Frontal cortex (tissue), 4 donors: ENCODE data around the gene KDM2B. TPM values are rescaled to one million over a fixed set of nuclear protein-coding genes. Genes with fewer than 3 reads are reported as not detected.

Experiments
- DNase-seq, 2 donors: peaks; one replicate each; pipeline ENCODE4 v3.0.0; 2012; ENCODE audit warnings: low spot score in 2 of 2
- FAIRE-seq: peaks from 2 replicates; lab custom pipeline; 2012; peaks lifted over from hg19 to GRCh38; lab: Jason Lieb, UNC
- total RNA-seq: library from RNA; depleted of rRNA; stranded (reverse); fragments of >200 nt; gene quantifications from one replicate; pipeline ENCODE4 v1.2.3, GENCODE V29; 2014
- donor health status: control.
- donor health status: control.
- donor health status: control.

KDM2B gene
- total RNA-seq, 1 donor from 2014 or later, result 99.5 TPM

DNA sequence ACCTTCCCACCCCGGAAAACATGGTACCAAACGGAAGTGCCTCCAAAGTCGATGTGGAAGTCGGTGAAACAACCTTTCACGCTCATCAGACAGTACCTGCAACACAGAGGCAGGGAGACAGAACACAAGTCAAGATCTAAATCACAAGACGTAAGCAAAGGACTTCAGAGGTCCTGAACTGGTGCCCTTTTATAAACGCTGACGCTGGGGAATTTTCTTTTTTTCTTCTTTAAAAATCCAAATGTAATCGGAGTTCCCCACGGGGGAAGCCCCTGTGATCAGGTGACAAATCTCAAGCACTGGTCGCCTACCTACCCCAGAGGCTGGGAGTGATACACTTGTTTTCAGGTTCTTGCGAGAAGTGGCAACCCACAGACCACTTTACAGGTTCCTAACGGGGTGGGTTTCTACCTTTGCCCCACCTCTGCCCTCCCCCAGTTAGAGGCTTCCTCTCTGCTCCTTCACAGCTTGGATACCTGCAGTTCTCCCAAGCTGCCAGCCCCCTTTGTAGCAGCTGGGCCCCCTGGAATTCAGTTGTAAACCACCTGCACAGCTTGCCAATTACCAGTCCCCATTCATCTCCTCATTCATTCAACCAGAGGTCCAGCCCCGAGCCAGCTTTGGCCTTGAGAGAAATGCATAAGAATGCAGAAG is 46.2 kb downstream of the KDM2B start:
- FAIRE-seq, result no peak

DNA sequence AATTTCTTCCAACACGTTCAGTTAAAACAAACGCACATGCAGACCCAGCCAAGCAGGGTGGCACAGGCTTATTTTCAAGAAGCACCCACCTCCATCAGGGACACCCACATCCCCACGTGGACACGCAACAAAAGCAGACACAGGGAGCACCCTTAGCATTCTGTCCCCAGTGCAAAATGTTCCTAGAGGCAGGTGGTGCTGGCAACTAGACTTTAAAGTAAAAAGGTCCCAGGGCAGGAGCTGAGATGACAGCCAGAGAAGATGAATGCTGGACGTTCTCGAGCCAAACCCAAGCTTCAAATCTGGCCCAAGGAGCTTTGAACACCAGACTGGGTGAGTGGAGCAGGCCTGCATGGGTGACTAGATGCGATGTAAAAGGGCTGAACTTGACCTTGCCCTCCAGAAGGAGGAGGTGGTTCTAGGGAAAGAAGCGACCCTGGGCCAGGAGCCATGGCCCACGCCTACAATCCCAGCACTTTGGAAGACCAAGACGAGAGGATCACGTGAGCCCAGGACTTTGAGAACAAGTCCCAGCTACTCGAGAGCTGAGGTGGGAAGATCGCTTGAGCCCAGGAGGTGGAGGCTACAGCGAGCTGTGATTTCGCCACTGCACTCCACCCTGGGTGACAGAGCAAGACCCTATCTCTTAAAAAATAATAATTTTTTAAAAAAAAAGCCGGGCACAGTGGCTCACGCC is 47.3 kb downstream of the KDM2B start:
- no peak for FAIRE-seq
- no peak for DNase-seq

More for the DNA sequence above, 46.2 kb downstream of the KDM2B start:
- DNase-seq, result no peak

DNA sequence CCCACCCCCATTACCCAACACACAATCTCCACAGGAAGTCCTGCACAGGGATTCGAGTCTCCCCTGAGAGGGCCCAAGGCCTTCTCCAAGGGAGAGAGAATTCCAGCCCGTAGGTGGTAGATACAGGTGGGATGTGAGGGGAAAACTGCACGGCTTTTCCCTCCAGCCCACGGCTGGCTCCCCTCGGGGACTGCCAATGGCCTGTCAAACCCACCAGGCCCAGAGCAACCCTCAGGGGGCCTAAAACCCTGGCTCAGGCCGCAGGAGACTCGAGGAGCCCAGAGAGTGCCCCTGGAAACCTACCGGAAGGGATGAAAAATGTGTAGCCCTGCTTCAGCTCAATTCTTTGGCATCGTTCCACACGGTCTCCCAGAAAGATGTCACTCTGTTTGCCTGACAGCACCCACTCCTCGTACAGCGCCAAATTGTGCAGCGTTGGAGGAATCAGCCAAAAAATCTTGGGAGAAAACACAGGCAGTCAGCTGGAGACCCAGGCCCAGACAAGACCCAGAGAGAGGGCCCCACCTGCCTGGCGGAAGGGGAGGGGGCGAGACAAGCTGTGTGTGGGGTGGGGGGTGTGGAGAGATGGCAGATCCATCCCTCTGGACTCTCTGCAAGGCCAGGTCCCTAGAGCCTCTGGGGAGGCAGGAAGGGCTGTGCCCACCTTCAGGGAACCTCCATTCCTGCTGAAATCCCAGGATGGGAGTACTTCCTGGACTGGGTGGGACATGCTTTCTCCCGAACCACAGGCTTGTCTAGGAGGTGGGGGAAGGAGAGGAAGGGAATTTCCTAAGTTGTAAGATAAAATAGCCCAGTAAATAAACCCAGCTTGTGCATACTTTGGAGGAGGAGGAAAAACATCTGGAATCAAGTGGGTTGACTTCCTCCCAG is 48.1 kb downstream of the KDM2B start:
- DNase-seq, result no peak
- FAIRE-seq, result no peak

GRCh38 chr12:121531356-121531750 is 49.5 kb downstream of the KDM2B start:
- FAIRE-seq (no peak), DNase-seq (no peak)

- peak in 1 of 2 donors; percentile 56 for DNase-seq
Measured at GRCh38 chr12:121530600-121531355, 50.0 kb downstream of the KDM2B start.

GRCh38 chr12:121529184-121529583 is 51.6 kb downstream of the KDM2B start:
- DNase-seq (no peak), FAIRE-seq (no peak)

More at GRCh38 chr12:121530600-121531355, 50.0 kb downstream of the KDM2B start:
- FAIRE-seq, result no peak

DNA sequence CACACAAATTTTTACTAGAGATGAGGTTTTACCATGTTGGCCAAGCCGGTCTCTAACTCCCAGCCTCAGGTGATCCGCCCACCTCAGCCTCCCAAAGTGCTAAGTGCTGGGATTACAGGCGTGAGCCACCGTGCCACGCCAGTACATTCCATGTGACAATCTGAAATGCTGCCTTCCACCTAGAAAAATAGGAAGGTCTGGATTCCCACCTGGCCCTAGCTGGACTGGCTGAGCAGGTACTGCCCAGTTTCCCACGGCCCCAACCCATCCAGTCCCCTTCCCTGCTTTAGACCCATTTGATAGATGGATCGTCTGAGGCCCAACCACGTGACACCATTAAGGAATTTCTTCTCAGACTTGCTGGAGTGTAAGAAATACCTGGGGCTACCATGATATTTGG is 55.4 kb downstream of the KDM2B start:
- DNase-seq, result no peak
- FAIRE-seq, result no peak

DNA sequence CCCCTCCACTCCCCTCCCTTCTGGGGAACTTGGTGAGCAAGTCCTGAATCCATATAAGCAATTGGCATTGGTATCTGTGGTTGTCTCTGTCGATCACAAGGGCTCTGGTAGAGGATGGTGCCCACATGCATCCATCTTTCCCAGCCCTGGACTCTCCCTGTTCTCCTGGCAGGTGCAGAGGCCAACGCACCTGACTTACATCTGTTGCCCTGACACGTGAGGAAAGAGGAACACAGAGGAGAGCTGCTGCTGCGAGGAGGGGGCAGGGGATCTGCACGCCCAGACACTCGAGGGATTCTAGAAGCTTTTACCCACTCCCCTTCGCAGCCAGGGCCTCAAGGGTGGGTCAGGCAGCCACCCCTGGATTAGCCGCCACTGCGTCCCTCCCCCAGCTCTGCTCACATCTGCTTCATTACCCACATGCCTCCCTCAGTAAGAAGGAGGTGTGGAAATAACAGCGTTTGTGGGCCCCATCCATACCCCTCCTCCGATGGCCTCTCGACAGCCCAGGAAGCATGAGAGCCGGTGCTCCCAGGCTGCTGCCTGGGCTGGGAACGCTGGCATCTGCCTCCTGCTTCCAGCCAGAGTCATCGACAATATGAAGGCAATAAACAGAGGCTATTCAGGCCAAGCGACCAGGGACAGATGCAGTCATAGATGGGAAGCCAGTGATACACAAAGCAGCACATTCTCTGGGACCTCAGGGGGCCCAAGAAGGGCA is 56.5 kb downstream of the KDM2B start:
- no peak for DNase-seq

DNA sequence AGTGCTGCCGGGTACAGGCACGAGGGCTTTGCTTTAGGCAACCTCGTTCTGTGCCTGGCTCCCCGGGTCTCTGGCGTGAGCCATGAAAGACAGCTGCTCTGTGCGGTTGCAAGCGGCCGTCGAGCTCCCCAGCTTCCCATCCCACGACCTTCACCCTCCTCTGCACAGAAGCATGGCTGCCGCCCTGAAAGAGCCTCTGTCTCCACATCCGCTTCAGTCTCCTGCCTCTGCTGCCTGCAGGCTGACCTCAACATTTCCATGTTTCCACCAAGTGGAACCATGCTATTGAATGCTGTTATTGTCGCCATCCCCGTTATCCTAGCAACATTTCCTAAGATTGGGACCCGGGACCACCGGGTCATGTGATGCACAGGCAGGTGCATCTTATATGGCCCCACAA is 57.1 kb downstream of the KDM2B start:
- DNase-seq (no peak), FAIRE-seq (no peak)

More for the DNA sequence above, 56.5 kb downstream of the KDM2B start:
- no peak for FAIRE-seq

GRCh38 chr12:121522971-121523370 is 57.9 kb downstream of the KDM2B start:
- DNase-seq (no peak), FAIRE-seq (no peak)

DNA sequence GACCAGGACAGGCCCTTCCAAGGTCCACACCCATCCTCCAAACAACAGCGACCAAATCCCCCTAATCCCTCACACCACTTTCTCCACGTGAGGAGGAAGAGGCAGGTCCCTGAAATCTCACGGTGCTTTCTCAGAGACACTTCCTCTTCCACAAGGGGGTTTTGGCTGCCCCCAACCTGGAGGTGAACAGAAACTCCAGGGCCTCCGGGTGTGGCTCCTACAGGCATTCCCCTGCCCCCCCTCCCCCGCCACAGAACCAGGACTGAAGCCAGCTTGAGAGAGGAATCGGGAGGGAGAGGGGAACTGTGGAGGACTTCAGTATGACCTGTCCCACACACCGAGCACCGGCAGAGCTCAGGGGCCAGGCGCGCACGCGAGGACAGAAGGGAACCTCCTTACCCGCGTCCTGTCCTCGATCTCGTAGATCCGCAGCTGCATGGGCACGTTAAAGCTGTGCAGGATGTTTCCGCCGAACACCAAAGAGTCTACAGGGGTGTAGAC is 60.2 kb downstream of the KDM2B start:
- DNase-seq (no peak), FAIRE-seq (no peak)

- no peak for FAIRE-seq
- DNase-seq, result no peak
Measured at GRCh38 chr12:121520119-121520518, 60.7 kb downstream of the KDM2B start.

DNA sequence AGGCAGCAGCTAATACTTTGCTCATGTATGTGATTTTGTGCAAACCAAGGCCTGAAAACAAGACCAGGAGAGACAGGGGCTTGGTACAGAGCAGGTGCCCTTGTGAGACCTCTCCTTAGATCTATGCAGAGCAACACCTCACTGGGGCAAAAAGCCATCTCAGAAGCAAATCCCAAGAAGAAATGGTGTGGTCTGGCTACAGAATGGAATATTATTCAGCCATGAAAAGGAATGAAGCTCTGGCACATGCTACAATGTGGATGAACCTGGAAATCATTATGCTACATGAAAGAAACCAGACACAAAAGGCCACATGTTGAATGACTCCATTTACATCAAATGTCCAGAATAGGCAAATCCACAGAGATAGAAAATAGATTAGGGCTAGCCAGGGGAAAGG is 61.6 kb downstream of the KDM2B start:
- DNase-seq (no peak), FAIRE-seq (no peak)

- no peak for FAIRE-seq
- DNase-seq, result no peak
Measured at GRCh38 chr12:121518656-121519055, 62.2 kb downstream of the KDM2B start.

DNA sequence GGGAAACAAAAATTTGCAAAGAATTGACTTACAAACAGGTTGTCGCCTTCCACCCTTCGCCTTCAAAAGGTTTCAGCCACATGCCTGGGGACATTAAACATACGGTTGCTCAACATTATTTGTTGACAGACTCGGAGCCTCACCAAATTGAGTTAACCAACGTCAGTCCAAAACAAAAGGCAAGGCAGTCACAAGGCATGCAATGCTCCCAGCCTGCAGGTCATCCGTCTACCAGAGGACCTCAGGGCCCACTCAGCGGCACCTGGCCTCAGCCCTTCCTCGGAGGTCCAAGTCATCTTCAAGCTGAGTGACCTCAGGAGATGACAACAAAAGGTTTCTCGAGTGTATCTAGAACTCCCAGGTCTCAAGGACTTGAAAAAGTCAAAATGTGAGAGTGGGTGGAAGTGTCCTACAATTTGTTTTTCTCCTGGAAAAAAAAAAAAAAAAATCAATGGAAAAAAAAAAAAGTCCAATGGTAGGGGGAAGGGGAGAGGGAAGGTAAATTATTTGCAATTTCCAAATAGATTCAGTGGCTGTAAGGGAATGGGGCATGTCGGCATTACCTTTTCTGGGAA is 64.3 kb downstream of the KDM2B start:
- FAIRE-seq (no peak), DNase-seq (no peak)

DNA sequence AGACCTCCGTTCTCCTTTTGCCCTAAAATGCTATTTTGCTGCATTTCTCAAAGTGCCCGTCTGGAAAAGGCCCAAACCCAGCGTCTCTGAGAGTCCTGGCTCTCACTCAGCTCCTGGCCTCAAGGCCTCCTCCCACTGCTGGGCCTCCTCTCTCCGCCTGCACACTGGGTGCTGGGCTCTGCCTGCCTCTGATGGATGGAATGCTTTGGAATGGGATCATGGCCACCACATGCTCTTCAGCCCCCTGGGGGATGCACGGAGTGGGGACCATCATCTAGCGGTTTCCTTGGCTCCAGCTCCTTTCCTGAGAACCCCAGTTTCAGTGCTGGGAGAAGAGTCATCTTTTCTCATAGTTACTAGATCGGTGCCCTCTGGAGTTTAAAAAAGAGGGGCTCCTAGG is 65.2 kb downstream of the KDM2B start:
- FAIRE-seq (no peak), DNase-seq (no peak)

DNA sequence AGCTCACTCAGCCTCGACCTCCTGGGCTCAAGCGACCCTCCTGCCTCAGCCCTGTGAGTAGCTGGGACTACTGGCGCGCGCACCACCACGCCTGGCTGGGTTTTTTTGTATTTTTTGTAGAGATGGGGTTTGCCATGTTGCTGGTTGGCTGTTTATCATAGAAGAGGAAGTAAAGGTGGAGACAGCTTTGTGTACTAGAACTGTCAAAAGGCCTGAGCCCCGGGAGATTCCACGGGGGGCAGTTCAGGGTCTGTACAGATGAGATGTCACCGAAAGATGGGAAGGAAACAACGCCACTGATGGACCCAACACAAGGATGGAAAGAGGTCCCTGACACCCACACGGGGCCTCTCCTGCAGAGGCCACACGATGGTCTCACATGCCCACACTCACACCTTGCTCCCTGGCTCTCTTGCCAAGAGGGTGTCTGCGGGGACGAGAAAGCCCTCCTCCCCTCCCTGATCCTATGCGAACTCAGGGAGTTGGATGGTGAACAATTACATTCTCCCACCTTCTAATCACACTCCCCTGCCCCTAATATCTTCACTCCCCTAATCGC is 66.6 kb downstream of the KDM2B start:
- FAIRE-seq, result no peak

DNA sequence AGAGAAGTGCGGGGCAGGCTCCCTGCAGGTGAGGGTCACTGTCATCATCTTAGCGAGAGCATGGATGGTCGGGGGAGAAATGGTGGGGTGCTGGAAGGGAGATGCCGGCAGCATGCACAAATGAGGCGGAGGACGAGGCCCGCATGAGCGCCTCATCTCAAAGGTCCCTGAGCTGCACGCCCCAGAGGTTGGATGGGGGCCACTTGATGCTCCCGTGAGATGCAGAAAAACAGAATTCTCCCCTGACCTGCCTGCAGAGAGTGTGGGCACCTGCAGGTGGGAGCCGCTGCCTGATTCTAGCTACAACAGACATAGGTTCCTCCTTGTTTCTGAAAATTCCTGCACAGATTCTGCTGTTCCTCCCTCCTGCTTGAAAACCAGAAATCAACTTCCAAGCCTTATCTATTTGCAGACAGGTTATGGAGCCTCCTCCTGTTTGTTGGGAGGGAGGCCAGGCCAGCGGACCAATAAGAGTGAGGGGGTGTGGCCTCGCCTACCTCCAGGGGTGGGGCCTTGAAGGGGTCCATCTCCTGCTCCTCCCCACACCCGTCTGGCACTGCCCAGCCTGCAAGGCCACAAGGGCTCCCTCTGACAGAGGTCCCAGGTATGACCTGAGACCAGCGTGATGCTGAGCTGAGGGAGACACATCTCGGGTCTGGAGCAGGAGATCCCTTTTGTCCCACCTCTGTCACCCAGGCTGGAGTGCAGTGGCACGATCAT is 67.2 kb downstream of the KDM2B start:
- no peak for FAIRE-seq
- no peak for DNase-seq

More for the DNA sequence above, 66.6 kb downstream of the KDM2B start:
- no peak for DNase-seq
